C4-2B (cell line): ENCODE data around the gene LRP1B.

Source experiments
- H3K27ac ChIP-seq: fragments of 450-650 bp; 2 replicates; pipeline ENCODE4 v1.5.1; 2017
- CTCF ChIP-seq: fragments of 450-650 bp; conservative IDR thresholded peaks from 2 replicates; pipeline ENCODE4 v1.5.1; 2017; ENCODE audit warnings: mild to moderate bottlenecking
- ZFX ChIP-seq: fragments of 450-650 bp; IDR thresholded peaks from 2 replicates; pipeline ENCODE4 v1.6.1; 2017

The LRP1B gene

GRCh38 chr2:141720476-141720875 is 410.3 kb downstream of the LRP1B start:
- no peak overlapping the region for H3K27ac ChIP-seq
- TF ChIP-seq ZFX (no peak), CTCF (no peak)

GRCh38 chr2:141714496-141714895 is 416.3 kb downstream of the LRP1B start:
- no peak overlapping the region for H3K27ac ChIP-seq
- TF ChIP-seq CTCF: no peak
- no peak for TF ChIP-seq ZFX

GRCh38 chr2:141711627-141712026 is 419.2 kb downstream of the LRP1B start:
- no peak overlapping the region for H3K27ac ChIP-seq
- TF ChIP-seq CTCF: no peak
- no peak for TF ChIP-seq ZFX

- no peak overlapping the region for H3K27ac ChIP-seq
- TF ChIP-seq CTCF: no peak
- TF ChIP-seq ZFX: no peak
These were observed 420.1 kb downstream of the LRP1B start for GRCh38 chr2:141710589-141711239.

- no peak overlapping the region for H3K27ac ChIP-seq
- TF ChIP-seq ZFX (no peak), CTCF (no peak)
These were observed 421.1 kb downstream of the LRP1B start for GRCh38 chr2:141709756-141710155.

GRCh38 chr2:141707486-141707885 is 423.3 kb downstream of the LRP1B start:
- no peak for TF ChIP-seq CTCF
- no peak for TF ChIP-seq ZFX

GRCh38 chr2:141704541-141704940 is 426.3 kb downstream of the LRP1B start:
- TF ChIP-seq CTCF (no peak), ZFX (no peak)
- no peak overlapping the region for H3K27ac ChIP-seq

More at GRCh38 chr2:141707486-141707885, 423.3 kb downstream of the LRP1B start:
- no peak overlapping the region for H3K27ac ChIP-seq
